22Rv1 (cell line): ENCODE results near the gene BNIP5.

Experiments used
- H3K27ac ChIP-seq: fragments of 450-650 bp; 2 replicates; pipeline ENCODE4 v1.5.1; 2017
- CTCF ChIP-seq: fragments of 450-650 bp; IDR thresholded peaks from 2 replicates; pipeline ENCODE4 v1.5.1; 2017; ENCODE audit warnings: mild to moderate bottlenecking
- ZFX ChIP-seq: fragments of 450-650 bp; IDR thresholded peaks from 2 replicates; pipeline ENCODE4 v1.6.1; 2017; ENCODE audit warnings: antibody characterized with exemption, borderline replicate concordance

Gene BNIP5

GRCh38 chr6:36326356-36326995 lies 10.2 kb downstream of the BNIP5 start:
- no peak overlapping the region for H3K27ac ChIP-seq
- TF ChIP-seq CTCF = no peak
- TF ChIP-seq ZFX = no peak

- TF ChIP-seq CTCF (no peak), ZFX (no peak)
- no peak overlapping the region for H3K27ac ChIP-seq
Measured at GRCh38 chr6:36324715-36325114, 12.0 kb downstream of the BNIP5 start.

GRCh38 chr6:36324191-36324590 lies 12.5 kb downstream of the BNIP5 start:
- no peak overlapping the region for H3K27ac ChIP-seq
- TF ChIP-seq ZFX = no peak
- no peak for TF ChIP-seq CTCF

- TF ChIP-seq ZFX = no peak
- TF ChIP-seq CTCF = no peak
- no peak overlapping the region for H3K27ac ChIP-seq
Measured at GRCh38 chr6:36323062-36323461, 13.6 kb downstream of the BNIP5 start.

GRCh38 chr6:36322591-36322990 lies 14.1 kb downstream of the BNIP5 start:
- TF ChIP-seq CTCF = no peak
- TF ChIP-seq ZFX = no peak
- no peak overlapping the region for H3K27ac ChIP-seq

GRCh38 chr6:36320475-36320874 lies 16.2 kb downstream of the BNIP5 start:
- no peak for TF ChIP-seq ZFX
- TF ChIP-seq CTCF = no peak
- no peak overlapping the region for H3K27ac ChIP-seq

- TF ChIP-seq ZFX (no peak), CTCF (no peak)
- H3K27ac ChIP-seq = peak overlapping the region; percentile 2; the same call in 1 of the 2 replicates
Measured at GRCh38 chr6:36319821-36320220, 16.9 kb downstream of the BNIP5 start.
